Tibial artery (tissue), 4 donors: ENCODE measurements around the gene LTBP2.

Experiments
- DNase-seq, 2 donors: peaks; one replicate each; pipeline ENCODE4 v3.0.0-alpha.2; 2019
- H3K27ac ChIP-seq, 2 donors: fragments of 200-600 bp; sonication (generic) in 1 of 2; 1 replicate in 1 of 2; 2 replicates in 1 of 2; pipeline ENCODE4 v1.5.1; 2018 to 2019; ENCODE audit warnings: mild to moderate bottlenecking in 1 of 2
- H3K27me3 ChIP-seq, 2 donors: fragments of 200-600 bp; sonication (generic) in 1 of 2; one replicate each; pipeline versions ENCODE4 v1.5.1 to v1.6.0; 2016 to 2019
- H3K36me3 ChIP-seq, 3 donors: fragments of 200-600 bp; sonication (generic) in 2 of 3; one replicate each; pipeline ENCODE4 v1.5.1; 2016 to 2019; ENCODE audit warnings: mild to moderate bottlenecking in 2 of 3
- H3K4me1 ChIP-seq, 4 donors: fragments of 200-600 bp; sonication (generic) in 2 of 4; 1 replicate in 3 of 4; 2 replicates in 1 of 4; pipeline ENCODE4 v1.5.1; 2016 to 2019
- H3K4me3 ChIP-seq, 2 donors: fragments of 200-600 bp; sonication (generic) in 1 of 2; 1 replicate in 1 of 2; 2 replicates in 1 of 2; pipeline ENCODE4 v1.5.1; 2018 to 2019; ENCODE audit warnings: mild to moderate bottlenecking in 2 of 2
- H3K9me3 ChIP-seq, 3 donors: fragments of 200-600 bp; sonication (generic) in 1 of 3; one replicate each; pipeline ENCODE4 v1.5.1; 2016 to 2019
- intact Hi-C: fragments of 100-400 bp; cut with DNase I; formaldehyde crosslinking; loops from one replicate; pipeline ENCODE4 v1.15.0; 2023; ENCODE audit warnings: low total_unique reads
- TF ChIP-seq, protein P1 (sequence below), 2 experiments: fragments of 200-600 bp in 1 of 2; fragments of 450-650 bp in 1 of 2; IDR thresholded peaks; one replicate each; pipeline ENCODE4 v1.5.1; 2017 to 2019; ENCODE audit warnings: antibody characterized with exemption in 2 of 2, mild to moderate bottlenecking in 1 of 2, moderate library complexity in 1 of 2

The LTBP2 gene

GRCh38 chr14:74649673-74650072 lies 37.6 kb upstream of the LTBP2 start:
- H3K27ac ChIP-seq, result peak overlapping the region; percentile 75 to 79
- peak in 1 of 2 donors; percentile 58 for DNase-seq
- H3K4me1 ChIP-seq, result peaks cover 4 to 69% (median 55%) of the 10 kb centered on the region in 4 donors
- intact Hi-C loops, result no loop called here
- H3K27me3 ChIP-seq, result no peaks in the 10 kb centered on the region
- H3K36me3 ChIP-seq, result no peaks in the 10 kb centered on the region
- no peak overlapping the region for H3K4me3 ChIP-seq
- H3K9me3 ChIP-seq, result no peaks in the 10 kb centered on the region
- TF ChIP-seq, protein P1, sequence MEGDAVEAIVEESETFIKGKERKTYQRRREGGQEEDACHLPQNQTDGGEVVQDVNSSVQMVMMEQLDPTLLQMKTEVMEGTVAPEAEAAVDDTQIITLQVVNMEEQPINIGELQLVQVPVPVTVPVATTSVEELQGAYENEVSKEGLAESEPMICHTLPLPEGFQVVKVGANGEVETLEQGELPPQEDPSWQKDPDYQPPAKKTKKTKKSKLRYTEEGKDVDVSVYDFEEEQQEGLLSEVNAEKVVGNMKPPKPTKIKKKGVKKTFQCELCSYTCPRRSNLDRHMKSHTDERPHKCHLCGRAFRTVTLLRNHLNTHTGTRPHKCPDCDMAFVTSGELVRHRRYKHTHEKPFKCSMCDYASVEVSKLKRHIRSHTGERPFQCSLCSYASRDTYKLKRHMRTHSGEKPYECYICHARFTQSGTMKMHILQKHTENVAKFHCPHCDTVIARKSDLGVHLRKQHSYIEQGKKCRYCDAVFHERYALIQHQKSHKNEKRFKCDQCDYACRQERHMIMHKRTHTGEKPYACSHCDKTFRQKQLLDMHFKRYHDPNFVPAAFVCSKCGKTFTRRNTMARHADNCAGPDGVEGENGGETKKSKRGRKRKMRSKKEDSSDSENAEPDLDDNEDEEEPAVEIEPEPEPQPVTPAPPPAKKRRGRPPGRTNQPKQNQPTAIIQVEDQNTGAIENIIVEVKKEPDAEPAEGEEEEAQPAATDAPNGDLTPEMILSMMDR (IDR thresholded peaks at IDR 0.05), result no peak

DNA sequence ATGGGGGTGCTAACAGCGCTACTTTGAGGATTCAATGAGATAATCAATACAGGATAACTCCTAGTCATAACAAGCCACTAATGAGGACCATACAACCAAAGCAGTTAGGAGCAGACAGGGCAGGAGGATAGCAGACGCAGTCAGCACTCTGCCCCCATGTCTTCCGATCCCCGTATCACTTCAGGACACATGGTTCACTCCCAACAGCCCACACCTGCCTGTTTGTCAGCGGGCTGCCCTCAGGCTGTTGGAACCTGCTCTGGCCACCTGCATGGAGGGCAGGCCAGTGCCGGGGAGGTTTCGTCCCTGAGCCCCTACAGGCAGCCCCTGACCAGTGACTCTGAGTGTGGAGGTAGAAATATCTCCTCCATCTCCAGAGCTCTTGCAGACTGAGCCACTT lies 37.1 kb upstream of the LTBP2 start:
- intact Hi-C loops, result no loop called here
- H3K27me3 ChIP-seq, result no peaks in the 10 kb centered on the region
- H3K4me3 ChIP-seq, result no peak overlapping the region
- H3K36me3 ChIP-seq, result no peaks in the 10 kb centered on the region
- peak overlapping the region; percentile 75 to 79 for H3K27ac ChIP-seq
- peaks cover 4 to 69% (median 53%) of the 10 kb centered on the region in 4 donors for H3K4me1 ChIP-seq
- peak in 1 of 2 donors; percentile 54 for DNase-seq
- no peaks in the 10 kb centered on the region for H3K9me3 ChIP-seq
- TF ChIP-seq, protein P1 (IDR thresholded peaks at IDR 0.05), result no peak

- no peak overlapping the region for H3K4me3 ChIP-seq
- no peaks in the 10 kb centered on the region for H3K9me3 ChIP-seq
- DNase-seq, result peak in 1 of 2 donors; percentile 46
- H3K36me3 ChIP-seq, result no peaks in the 10 kb centered on the region
- H3K4me1 ChIP-seq, result peaks cover 4 to 69% (median 48%) of the 10 kb centered on the region in 4 donors
- TF ChIP-seq, protein P1 (IDR thresholded peaks at IDR 0.05), result no peak
- intact Hi-C loops, result no loop called here
- H3K27me3 ChIP-seq, result no peaks in the 10 kb centered on the region
- H3K27ac ChIP-seq, result peak overlapping the region; percentile 75 to 79
Measured at GRCh38 chr14:74648601-74649000, 36.6 kb upstream of the LTBP2 start.

GRCh38 chr14:74647678-74648461 lies 35.8 kb upstream of the LTBP2 start:
- Histone ChIP-seq H3K27ac (peak overlapping the region; percentile 75 to 79), H3K4me1 (peaks cover 4 to 62% (median 41%) of the 10 kb centered on the region in 4 donors), H3K9me3 (no peaks in the 10 kb centered on the region), H3K36me3 (no peaks in the 10 kb centered on the region), H3K27me3 (no peaks in the 10 kb centered on the region), H3K4me3 (no peak overlapping the region)
- intact Hi-C loops, result no loop called here
- DNase-seq, result peak in 1 of 2 donors; percentile 68
- TF ChIP-seq, protein P1 (IDR thresholded peaks at IDR 0.05), result no peak

DNA sequence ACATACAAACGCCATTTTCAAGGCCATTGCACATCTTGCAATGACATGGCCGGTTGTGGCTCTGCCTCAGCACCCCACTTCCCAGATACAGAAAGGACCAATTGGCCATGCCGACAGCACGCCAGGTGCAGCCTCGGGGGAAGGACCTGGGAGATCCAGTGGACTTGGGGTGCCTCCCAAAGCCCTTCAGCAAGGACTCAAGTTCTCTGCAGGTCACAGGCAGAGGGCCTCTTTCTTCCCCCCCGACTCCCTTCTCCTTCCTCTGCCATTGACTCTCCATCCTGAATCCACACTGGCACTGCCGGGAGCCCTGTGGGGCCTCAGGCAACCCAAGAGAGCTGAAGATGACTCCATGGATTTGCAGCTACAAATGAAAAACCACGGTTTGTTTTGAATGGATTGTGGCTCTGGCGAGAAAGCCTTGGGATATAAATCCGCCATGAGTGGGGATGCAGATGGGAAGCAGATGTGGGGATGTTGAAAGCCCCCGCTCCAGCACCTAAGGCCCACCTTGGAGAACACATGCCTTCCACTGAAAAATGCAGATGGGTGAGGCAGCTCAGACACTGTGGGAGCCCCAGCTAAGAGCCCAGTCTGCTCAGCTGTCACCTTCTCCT lies 35.1 kb upstream of the LTBP2 start:
- Histone ChIP-seq H3K27ac (peak overlapping the region; percentile 75 to 79), H3K4me3 (no peak overlapping the region), H3K27me3 (no peaks in the 10 kb centered on the region), H3K36me3 (no peaks in the 10 kb centered on the region), H3K9me3 (no peaks in the 10 kb centered on the region), H3K4me1 (peaks cover 4 to 61% (median 39%) of the 10 kb centered on the region in 4 donors)
- peak in 1 of 2 donors; percentile 32 for DNase-seq
- TF ChIP-seq, protein P1 (IDR thresholded peaks at IDR 0.05), result no peak
- intact Hi-C loops, result no loop called here
